Psoas muscle (tissue), 8 donors: ENCODE data around the gene GRID2. TPM values are rescaled to one million over a fixed set of nuclear protein-coding genes. Genes with fewer than 3 reads are reported as not detected.

Experiments
- ATAC-seq, 4 donors: fragments of 200-7000 bp; cut with Tn5 transposase; one replicate each; pipeline ENCODE4 v1.9.1; 2020; ENCODE audit warnings: moderate library complexity in 3 of 4, mild to moderate bottlenecking in 2 of 4
- DNase-seq, 2 donors: peaks; one replicate each; pipeline ENCODE4 v3.0.0-alpha.2; 2020
- H3K27ac ChIP-seq: fragments of 200-600 bp; one replicate; pipeline ENCODE4 v1.8.0; 2022
- H3K27me3 ChIP-seq, 3 donors: fragments of 200-600 bp in 1 of 3; one replicate each; pipeline versions ENCODE4 v1.6.1 to v1.8.0; 2013 to 2022; ENCODE audit warnings: low read length in 2 of 3, mild to moderate bottlenecking in 2 of 3, moderate library complexity in 1 of 3; ENCODE audit not compliant: insufficient read depth in 3 of 3
- H3K36me3 ChIP-seq, 2 donors: fragments of 200-600 bp in 1 of 2; one replicate each; pipeline versions ENCODE4 v1.6.1 to v1.8.0; 2013 to 2022; ENCODE audit warnings: low read depth in 1 of 2, mild to moderate bottlenecking in 1 of 2, moderate library complexity in 1 of 2; ENCODE audit not compliant: insufficient read depth in 1 of 2
- H3K4me1 ChIP-seq: fragments of 200-600 bp; one replicate; pipeline ENCODE4 v1.8.0; 2022
- H3K4me3 ChIP-seq: fragments of 200-600 bp; one replicate; pipeline ENCODE4 v1.8.0; 2022; ENCODE audit warnings: mild to moderate bottlenecking
- H3K9me3 ChIP-seq: fragments of 200-600 bp; one replicate; pipeline ENCODE4 v1.8.0; 2022
- CTCF ChIP-seq: fragments of 200-600 bp; IDR thresholded peaks from one replicate; pipeline ENCODE4 v1.8.0; 2022; ENCODE audit warnings: antibody characterized with exemption
- WGBS, 3 donors: extraction: QIAGEN DNeasy Blood & Tissue Kit; methylation state at CpG; one replicate each; pipeline versions ENCODE4 v1.1.6 to v1.1.7; 2013; 5-methylcytosine and 5-hydroxymethylcytosine counted together
- intact Hi-C, 2 donors: fragments of 100-400 bp; cut with DNase I; formaldehyde crosslinking; loops; one replicate each; pipeline versions ENCODE4 v1.11.0 to v1.14.2; 2022
- polyA plus RNA-seq, 3 donors: library from polyadenylated mRNA; stranded (reverse); fragments of 200-250 nt; gene quantifications; one replicate each; pipeline ENCODE4 v1.2.3, GENCODE V29; 2013
- total RNA-seq, 4 donors: library from RNA; stranded (reverse); fragmentation: NEBNext Ultra II Directional in 2 of 4; extraction: Animal tissue kit (Norgen Biotek cat#: 25700) in 2 of 4; gene quantifications; one replicate each; pipeline versions ENCODE4 v1.2.1 to v1.2.4, GENCODE V29; 2021 to 2023
- donor health status: healthy with polysubstance abuse.
- donor health status: DM: no; HTN: no; CAD: no; lungs with moderate emphysema.
- donor health status: Bipolar disorder and iron deficiency.
- donor health status: healthy.
- donor health status: DM: yes; HTN: yes; CAD: no.
- donor health status: DM: no; HTN: no; CAD: no.
- donor health status: DM: no; HTN: no; CAD: no.
- donor health status: DM: yes; HTN: yes; CAD: no.

The GRID2 gene
- total and polyA plus RNA-seq, 7 donors = not detected

GRCh38 chr4:93700571-93700970, 1396.8 kb downstream of the GRID2 start:
- Histone ChIP-seq H3K4me1 (no peaks in the 10 kb centered on the region), H3K9me3 (no peaks in the 10 kb centered on the region), H3K27me3 (no peaks in the 10 kb centered on the region), H3K4me3 (no peak overlapping the region), H3K36me3 (no peaks in the 10 kb centered on the region), H3K27ac (no peak overlapping the region)
- no peak for TF ChIP-seq CTCF
- intact Hi-C loops = no loop called here
- no peak for ATAC-seq
- DNase-seq = no peak
- whole genome bisulfite sequencing, 3 donors = 24 to 44% (median 24%) methylated on average over 1 of the region's 1 CpG

- TF ChIP-seq CTCF = peak; percentile 10
- intact Hi-C loops = no loop called here
- DNase-seq (no peak), ATAC-seq (no peak)
- H3K27ac ChIP-seq = no peak overlapping the region
- no peaks in the 10 kb centered on the region for H3K4me1 ChIP-seq
- WGBS, 3 donors = 70 to 75% (median 72%) methylated on average over 6 of the region's 6 CpGs
- no peaks in the 10 kb centered on the region for H3K9me3 ChIP-seq
- H3K27me3 ChIP-seq = no peaks in the 10 kb centered on the region
- H3K4me3 ChIP-seq = no peak overlapping the region
- no peaks in the 10 kb centered on the region for H3K36me3 ChIP-seq
Measured at GRCh38 chr4:93710101-93710846, 1406.5 kb downstream of the GRID2 start.

DNA sequence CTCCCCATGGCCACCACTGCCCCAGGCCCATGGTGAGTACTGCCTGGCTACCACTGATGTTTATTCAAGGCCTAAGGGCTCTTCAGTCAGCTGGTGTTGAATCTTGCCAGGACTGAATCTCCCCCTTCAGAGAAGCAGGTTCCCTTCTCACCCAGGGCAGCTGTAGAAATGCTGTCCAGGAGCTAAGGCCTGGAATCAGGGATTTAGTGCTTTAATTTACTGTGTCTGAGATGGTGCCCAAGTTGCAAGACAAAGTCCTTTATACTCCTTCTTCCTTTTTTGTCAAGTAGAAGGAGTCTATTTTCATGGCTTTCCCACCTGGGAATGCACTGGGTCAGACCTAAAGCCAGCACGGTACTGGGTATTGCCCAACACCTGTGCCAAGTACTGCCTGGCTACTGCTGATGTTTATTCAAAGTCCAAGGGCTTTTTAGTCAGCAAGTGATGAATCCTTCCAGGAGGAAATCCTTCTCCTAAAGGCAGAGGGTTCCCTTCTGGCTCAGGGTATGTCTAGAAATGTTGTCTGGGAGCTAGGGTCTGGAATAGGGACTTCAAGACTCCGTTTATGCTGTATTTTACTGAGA, 1407.2 kb downstream of the GRID2 start:
- WGBS, 3 donors = 70 to 72% (median 71%) methylated on average over 2 of the region's 2 CpGs
- no peak for DNase-seq
- no peaks in the 10 kb centered on the region for H3K27me3 ChIP-seq
- no peak overlapping the region for H3K27ac ChIP-seq
- H3K4me3 ChIP-seq = no peak overlapping the region
- intact Hi-C loops = no loop called here
- H3K36me3 ChIP-seq = no peaks in the 10 kb centered on the region
- no peak for ATAC-seq
- no peaks in the 10 kb centered on the region for H3K9me3 ChIP-seq
- no peaks in the 10 kb centered on the region for H3K4me1 ChIP-seq
- TF ChIP-seq CTCF = no peak

- Histone ChIP-seq H3K9me3 (no peaks in the 10 kb centered on the region), H3K27me3 (no peaks in the 10 kb centered on the region), H3K27ac (no peak overlapping the region), H3K4me1 (no peaks in the 10 kb centered on the region), H3K36me3 (no peaks in the 10 kb centered on the region), H3K4me3 (no peak overlapping the region)
- 80 to 88% (median 85%) methylated on average over 1 of the region's 1 CpG for WGBS, 3 donors
- ATAC-seq (no peak), DNase-seq (no peak)
- no peak for TF ChIP-seq CTCF
- intact Hi-C loops = no loop called here
Measured at GRCh38 chr4:93718233-93718632, 1414.5 kb downstream of the GRID2 start.

DNA sequence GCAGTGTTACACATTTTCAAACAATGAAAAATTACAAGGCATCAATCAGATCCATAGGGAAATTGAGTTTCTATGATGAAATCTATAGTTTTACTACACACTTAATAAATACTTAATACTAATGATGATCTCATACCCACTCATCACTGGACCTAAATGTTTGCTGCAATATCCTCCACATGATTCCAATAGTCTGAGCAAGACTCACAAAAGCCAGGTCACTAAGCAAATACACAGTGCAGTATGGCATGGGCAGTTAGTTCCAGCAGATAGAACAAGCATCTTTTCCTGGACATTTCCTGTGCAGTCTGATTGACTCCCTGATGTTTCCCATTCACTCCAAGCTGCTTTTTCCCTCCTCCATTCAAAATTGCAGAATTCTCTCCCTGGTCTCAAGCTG, 1415.8 kb downstream of the GRID2 start:
- no peak for TF ChIP-seq CTCF
- H3K9me3 ChIP-seq = no peaks in the 10 kb centered on the region
- no peaks in the 10 kb centered on the region for H3K36me3 ChIP-seq
- intact Hi-C loops = no loop called here
- DNase-seq (no peak), ATAC-seq (no peak)
- no peaks in the 10 kb centered on the region for H3K27me3 ChIP-seq
- H3K4me3 ChIP-seq = no peak overlapping the region
- H3K27ac ChIP-seq = no peak overlapping the region
- no peaks in the 10 kb centered on the region for H3K4me1 ChIP-seq
